Measurements from ENCODE around the gene MAP3K4.

Gene MAP3K4

GRCh38 chr6:161037873-161038228 is 46.3 kb downstream of the MAP3K4 start:
- DNase-seq (ENCODE audit: low spot score) = no peak

GRCh38 chr6:161038229-161039031 is 46.9 kb downstream of the MAP3K4 start:
- DNase-seq (ENCODE audit: low spot score) = no peak

- no peak for DNase-seq (ENCODE audit: low spot score)
Observed at GRCh38 chr6:161041274-161041673, 49.7 kb downstream of the MAP3K4 start.

GRCh38 chr6:161044335-161044734 is 52.8 kb downstream of the MAP3K4 start:
- no peak for DNase-seq (ENCODE audit: low spot score)

GRCh38 chr6:161048641-161049040 is 57.1 kb downstream of the MAP3K4 start:
- DNase-seq (ENCODE audit: low spot score) = no peak

- no peak for DNase-seq (ENCODE audit: low spot score)
Observed at GRCh38 chr6:161050134-161050765, 58.7 kb downstream of the MAP3K4 start.

- no peak for DNase-seq (ENCODE audit: low spot score)
Observed at GRCh38 chr6:161053103-161053502, 61.5 kb downstream of the MAP3K4 start.

GRCh38 chr6:161054876-161055275 is 63.3 kb downstream of the MAP3K4 start:
- DNase-seq (ENCODE audit: low spot score) = no peak

- DNase-seq (ENCODE audit: low spot score) = no peak
Observed at GRCh38 chr6:161056451-161056850, 64.9 kb downstream of the MAP3K4 start.

GRCh38 chr6:161057103-161058091 is 65.8 kb downstream of the MAP3K4 start:
- DNase-seq (ENCODE audit: low spot score) = no peak

GRCh38 chr6:161058741-161059140 is 67.2 kb downstream of the MAP3K4 start:
- DNase-seq (ENCODE audit: low spot score) = no peak

- no peak for DNase-seq (ENCODE audit: low spot score)
Observed at GRCh38 chr6:161061576-161061975, 70.0 kb downstream of the MAP3K4 start.

GRCh38 chr6:161064915-161065314 is 73.3 kb downstream of the MAP3K4 start:
- no peak for DNase-seq (ENCODE audit: low spot score)

- no peak for DNase-seq (ENCODE audit: low spot score)
Observed at GRCh38 chr6:161066511-161066910, 74.9 kb downstream of the MAP3K4 start.

GRCh38 chr6:161067749-161068148 is 76.2 kb downstream of the MAP3K4 start:
- DNase-seq (ENCODE audit: low spot score) = no peak

GRCh38 chr6:161068321-161068741 is 76.8 kb downstream of the MAP3K4 start:
- DNase-seq (ENCODE audit: low spot score) = no peak

- no peak for DNase-seq (ENCODE audit: low spot score)
Observed at GRCh38 chr6:161073930-161074329, 82.4 kb downstream of the MAP3K4 start.

- DNase-seq (ENCODE audit: low spot score) = no peak
Observed at GRCh38 chr6:161074496-161075121, 83.0 kb downstream of the MAP3K4 start.

GRCh38 chr6:161076181-161076677 is 84.7 kb downstream of the MAP3K4 start:
- DNase-seq (ENCODE audit: low spot score) = no peak

- DNase-seq (ENCODE audit: low spot score) = no peak
Observed at GRCh38 chr6:161079566-161080262, 88.1 kb downstream of the MAP3K4 start.

Measured in iPS-NIHi11 (cell line).